CD4-positive, alpha-beta T cell treated with Interleukin-12 subunit alpha and Interleukin-12 subunit beta, for 1 hour (primary cell): ENCODE data around the gene DCLK2.

Experiments
- DNase-seq: peaks from one replicate; pipeline ENCODE4 v3.0.0-alpha.2; 2020

The DCLK2 gene

DNA sequence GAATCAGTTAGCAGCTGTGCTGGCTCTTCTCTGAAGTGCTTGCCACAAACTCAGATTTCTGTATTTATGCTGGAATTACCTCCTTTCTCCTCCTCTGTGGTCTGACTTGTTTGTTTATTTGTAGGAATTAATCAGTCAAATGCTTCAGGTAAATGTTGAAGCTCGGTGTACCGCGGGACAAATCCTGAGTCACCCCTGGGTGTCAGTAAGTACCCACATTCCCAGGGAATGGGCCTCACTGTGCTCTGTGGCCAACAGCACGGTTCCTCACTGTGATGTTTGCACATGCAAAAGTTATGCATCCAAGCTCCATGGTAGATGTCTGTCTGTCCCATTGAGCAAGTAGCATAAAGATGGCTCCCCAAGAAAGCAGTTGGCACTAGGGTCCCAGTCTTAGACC lies 169.9 kb downstream of the DCLK2 start:
- no peak for DNase-seq

DNA sequence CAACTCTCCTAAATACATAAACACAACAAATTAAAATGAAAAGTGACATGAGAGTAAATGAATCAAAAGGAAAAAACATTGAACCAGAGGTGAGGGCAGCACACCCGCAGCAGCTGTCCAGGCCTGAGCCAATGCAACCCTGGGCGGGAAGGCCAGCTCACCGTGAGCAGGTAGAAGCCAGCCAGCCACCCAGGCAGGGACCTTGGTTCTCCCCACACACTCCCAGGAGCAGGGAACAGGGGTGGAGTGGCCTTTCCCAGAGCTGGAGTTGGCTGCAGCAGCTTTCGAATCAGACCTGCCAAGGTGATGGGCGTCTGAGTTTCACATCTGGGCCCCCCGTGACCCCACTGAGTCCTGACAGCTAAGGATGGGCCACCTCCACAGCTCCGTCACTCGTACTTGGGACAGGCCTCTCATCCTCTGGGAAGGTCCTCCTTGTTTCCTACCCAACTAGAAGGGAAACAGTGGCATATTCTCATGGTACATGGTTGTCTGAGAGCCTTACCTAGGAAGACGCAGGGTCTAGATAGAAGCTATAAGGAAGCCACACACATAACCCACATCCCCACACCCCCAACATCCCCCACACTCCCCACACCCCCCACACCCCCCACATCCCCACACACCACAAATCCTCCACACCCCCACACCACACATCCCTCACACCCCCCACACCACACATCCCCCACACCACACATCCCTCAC lies 172.2 kb downstream of the DCLK2 start:
- DNase-seq: no peak

DNA sequence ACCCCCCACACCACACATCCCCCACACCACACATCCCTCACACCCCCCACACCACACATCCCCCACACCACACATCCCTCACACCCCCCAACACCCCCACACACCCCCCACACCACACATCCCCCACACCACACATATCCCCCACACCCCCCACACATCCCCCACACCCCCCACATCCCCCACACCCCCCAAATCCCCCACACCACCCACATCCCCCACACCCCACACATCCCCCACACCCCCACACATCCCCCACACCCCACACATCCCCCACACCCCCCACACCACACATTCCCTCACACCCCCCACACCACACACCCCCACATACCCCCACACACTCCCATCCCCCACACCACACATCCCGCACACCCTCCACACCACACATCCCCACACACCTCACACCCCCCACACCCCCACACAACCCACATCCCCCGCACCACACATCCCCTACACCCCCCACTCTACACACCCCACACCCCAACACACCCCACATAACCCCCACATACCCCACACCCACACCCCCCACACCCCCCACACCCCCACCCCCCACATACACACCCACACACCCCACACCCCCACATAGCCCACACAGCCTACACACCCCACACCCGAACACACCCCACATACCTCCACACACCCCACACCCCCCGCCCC lies 172.9 kb downstream of the DCLK2 start:
- no peak for DNase-seq

DNA sequence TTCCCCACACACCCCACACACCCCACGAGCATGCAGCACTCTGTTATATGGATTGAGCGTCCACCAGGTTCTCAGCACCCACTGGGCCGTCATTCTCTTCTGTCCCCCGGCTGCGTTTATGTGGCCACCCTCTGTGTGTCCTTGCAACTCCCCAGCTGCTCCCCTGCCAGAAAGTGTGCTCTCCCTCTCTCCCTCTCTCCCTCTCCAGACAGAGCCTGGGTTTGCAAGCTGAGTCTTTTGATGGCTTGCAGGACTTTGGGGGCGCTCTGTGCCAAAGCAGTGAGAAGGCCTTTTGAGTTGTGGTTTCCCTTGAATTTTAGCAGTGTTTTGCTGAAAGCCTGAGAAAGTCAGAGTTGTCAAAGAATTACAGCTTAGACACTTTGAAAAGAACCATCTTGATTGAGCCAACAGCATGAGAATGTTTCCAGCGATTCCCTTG lies 173.5 kb downstream of the DCLK2 start:
- DNase-seq: no peak

DNA sequence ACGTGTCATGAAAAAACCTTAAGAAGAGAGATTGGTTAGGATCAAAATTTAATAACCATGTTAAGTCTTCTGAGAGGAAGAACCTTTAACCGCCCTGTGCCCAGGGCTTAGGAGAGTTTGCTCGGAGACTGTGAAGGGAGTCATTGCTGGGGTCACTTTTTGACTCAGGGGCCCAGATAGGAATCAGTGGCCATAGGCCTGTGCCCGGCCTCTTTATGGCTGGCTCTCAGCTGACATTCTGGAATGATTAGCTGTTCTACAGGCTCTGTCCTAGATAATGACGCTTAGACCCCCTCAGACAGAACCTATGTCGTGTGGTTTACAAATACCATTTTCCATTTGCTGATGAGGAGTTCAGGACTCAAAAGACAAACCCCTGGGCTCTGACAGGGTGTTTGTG lies 174.1 kb downstream of the DCLK2 start:
- DNase-seq: no peak

DNA sequence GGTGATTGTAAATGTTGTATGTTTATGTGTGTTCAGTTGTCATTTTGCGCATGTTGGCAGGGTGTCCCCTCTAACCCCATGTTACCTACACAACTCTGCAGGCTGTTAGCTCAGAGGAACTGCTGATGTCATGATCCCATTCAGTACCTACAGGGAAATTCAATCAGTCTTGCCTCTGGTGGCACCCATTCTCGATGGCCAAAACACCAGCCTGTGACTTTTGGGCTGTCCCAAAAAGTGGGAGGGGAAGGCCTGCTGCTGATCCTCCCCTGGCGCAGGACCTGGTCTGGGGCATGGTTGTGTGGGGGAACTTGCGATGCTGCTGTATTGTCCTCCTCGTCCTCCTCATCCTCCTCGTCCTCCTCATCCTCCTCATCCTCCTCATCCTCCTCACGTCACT lies 174.5 kb downstream of the DCLK2 start:
- DNase-seq: no peak

DNA sequence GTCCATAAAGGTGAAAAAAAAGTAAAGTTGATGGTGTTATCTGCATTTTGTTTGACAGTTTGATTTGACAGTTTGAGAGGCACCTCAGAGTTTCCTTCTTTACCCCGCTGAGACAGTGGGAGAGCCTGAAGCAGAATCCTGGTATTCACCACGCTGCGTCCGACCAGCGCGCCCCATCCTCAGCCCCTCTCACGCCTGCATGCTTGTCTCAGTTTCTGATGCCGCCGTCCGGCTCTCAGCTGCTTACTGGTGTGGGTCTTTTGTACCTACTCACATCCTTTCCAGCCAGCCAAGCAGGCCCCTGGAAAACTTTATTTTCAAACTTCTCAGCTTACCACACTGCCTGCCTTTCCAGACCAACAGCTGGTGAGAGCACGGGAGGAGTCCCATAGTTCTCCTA lies 175.2 kb downstream of the DCLK2 start:
- no peak for DNase-seq

DNA sequence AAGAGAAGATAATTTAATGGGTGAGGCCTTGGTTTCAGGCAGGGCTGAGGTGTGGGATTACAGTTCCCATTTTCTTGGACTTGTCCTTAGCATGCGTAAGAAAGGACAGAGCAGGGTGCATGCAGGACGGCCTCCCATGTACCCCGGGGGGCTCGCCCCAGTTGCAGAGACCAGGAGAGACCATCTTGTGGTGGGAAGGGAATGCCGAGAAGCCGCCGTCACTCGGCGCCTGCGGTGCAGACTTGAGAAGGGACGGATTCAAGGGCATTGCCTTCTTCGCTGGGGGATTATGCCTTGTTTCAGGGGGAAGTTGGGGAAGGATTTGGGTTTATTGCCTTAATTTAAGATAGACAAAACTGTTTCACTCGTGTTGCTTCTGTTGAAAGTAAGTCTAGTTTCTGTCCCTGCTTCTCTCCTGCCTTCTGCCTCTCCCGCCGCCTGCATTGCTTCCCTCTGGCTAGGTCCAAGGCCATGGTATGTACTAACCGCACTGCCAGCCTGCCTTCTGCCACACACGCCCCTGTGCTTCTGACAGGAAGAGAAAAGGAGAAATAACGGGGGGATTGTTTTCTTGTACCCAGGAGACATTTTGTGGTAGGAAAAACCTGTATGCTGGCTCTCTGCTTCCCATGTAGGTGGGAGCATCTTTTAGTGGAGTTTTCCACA lies 175.9 kb downstream of the DCLK2 start:
- no peak for DNase-seq

DNA sequence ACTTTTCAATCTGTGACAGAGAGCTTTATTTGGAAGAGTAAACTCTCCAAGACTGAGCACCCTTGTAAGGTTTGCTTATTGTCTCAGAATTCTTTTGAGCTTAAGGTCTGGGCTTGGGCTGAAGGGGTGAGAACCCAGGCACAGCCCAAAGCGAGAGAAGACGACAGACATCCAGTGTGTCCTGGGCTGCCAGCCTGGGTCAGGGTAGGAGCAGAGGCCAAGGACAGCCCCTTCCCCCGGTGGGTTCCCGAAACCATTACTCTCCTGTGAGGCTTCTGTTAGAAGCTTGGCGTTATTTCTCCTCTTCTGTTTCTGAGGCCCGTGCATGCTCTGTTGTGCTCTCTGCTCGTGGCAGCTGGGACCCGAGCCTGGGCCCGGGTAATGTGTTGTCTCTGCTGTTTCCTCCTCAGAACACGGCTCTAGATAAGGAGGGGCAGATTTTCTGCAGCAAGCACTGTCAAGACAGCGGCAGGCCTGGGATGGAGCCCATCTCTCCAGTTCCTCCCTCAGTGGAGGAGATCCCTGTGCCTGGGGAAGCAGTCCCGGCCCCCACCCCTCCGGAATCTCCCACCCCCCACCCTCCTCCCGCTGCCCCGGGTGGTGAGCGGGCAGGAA lies 177.5 kb downstream of the DCLK2 start:
- no peak for DNase-seq

DNA sequence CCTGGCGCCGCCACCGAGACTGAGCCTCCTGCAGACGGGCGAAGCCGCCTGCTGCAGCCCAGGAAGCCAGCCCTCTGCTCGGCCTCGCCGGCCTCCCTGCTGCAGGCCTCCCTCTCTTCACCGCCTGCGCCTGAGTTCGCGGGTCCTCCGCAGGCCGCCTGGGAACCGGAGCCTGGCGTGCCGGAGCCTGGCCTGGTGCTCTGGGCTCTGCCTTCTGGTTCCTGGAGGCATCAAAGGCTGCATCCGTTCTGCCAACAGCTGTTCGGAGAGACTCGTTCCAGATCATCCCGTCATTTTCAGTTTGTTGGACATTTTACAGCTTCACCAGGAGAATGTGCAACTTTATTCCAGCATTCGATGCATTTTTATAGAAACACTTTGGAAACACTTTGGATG lies 178.0 kb downstream of the DCLK2 start:
- DNase-seq: no peak

DNA sequence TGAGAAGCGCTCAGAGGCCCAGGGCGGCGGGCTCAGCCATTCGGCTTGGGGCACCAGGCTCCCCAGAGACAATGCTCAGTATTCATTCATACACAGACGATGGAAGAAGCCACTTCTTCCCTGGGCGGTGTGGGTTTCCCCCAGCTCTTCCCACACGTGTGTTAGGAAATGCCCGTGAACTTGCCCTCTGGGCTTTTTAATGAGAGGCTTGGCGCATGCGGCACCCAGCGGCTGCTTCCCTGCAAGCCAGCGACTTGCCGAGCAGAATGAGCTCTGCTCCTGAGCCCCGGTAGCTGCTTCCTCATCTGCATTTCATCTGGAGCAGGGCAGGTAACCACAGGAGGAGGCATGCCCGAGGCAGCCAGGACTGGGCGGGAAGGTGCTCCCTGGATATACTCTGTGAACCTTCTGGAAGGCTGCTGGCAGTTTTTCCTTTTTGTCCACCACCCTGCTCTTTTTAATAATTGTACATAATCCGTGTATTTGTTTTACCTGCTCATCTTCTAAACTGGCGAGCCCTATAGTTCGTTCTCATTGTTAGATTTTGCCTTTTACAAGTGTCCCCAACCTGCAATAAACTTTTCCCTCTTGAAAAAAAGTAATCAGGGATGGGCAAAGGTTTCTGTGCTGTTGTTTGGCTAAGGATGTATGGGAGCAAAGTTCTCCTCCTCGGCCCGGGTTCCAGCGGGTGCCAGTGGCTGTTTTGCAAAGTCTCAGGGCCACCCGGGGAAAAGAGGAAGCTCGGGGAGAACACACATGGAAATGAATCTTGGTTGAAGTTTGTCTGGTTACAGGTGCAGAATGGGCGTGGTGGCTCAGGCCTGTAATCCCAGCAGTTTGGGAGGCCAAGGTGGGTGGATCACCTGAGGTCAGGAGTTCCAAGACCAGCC lies 178.8 kb downstream of the DCLK2 start:
- no peak for DNase-seq

DNA sequence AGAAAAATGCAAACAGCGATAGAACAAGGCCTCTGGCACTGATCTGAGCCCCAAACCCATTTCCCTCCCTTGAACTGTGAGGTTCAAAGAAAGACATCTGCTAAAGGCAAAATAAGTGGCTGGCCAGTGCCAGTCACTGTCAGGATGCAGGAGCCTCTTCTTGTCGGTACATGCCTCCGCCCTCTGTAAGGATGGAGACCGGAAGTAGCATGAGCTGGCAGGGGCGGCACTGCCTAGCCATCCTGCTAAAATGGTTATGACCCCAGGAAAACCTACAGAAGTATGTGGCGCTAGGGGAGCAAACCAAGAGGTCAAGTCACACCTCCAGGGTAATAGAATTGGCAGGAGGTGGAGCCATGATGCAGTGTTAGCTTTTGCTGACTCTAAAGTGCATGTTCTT lies 180.3 kb downstream of the DCLK2 start:
- DNase-seq: no peak

DNA sequence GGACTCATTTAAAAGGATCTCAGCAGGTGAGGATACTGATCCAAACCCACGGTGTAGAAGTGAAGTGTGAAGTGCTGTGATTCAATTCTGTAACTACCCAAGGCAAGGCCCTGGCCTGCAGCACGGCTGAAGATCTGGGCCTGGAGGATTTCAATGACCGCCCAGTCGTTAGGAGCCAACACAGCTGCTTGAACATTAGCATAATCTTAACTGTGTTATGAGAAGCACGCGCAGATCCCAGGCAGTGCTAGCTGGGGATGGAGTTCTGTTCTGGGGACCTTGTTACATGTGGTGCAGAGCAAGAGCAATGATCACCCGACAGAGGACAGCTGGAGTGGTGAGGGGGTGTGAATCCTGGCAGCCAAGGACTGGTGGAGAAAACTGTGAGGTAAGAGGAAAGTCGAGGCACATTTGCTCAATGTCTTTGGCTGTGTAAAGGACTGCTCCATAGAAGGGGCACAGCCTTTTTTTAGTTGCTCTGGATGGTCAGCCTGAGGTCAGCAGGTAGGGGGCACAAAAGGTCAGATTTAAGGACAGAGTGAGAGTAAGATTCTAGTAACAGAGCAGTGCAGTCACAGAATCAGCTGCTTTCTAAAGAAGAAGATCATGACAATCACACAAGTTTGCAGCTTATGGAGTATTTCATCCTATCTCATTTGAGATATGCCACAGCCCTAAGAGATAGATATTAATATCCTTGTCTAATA lies 181.8 kb downstream of the DCLK2 start:
- no peak for DNase-seq

DNA sequence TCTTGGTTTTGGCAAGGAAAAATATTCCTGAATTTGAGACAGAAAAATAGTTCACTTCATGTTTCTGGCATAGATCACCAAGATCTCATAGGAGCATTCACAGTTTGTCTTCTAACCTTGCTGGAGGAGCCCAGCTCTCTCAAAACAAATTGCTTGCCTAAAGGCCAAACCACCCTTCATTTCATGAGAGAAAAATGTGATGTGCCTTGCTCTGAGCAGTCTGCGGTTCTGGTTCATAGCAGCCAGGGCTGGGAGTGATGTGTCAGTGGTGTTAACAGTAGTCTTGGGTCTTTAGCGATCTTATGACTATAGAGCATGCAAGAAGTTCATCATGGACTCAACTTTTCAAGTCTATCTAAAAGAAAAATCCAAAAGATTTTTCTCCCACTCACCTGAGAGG lies 183.3 kb downstream of the DCLK2 start:
- DNase-seq: no peak

DNA sequence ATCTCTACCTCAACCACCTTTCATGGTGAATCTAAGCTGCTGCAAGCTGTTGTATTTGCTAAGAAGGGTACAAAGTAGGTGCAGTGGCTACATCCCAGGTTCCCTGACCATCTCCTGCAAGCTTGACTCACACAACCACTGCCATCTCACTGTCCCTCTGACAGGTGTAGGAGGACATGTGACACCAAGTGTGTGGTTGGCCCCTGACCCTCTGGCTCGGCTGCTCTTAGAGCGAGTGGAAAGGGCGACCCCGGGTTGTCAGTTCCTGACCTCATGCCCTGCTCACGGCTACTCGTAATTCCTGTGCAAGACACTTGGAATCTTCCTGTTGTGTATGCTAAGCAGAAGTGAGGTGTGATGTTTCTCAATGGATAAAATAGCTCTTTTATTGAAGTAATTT lies 184.4 kb downstream of the DCLK2 start:
- DNase-seq: no peak

DNA sequence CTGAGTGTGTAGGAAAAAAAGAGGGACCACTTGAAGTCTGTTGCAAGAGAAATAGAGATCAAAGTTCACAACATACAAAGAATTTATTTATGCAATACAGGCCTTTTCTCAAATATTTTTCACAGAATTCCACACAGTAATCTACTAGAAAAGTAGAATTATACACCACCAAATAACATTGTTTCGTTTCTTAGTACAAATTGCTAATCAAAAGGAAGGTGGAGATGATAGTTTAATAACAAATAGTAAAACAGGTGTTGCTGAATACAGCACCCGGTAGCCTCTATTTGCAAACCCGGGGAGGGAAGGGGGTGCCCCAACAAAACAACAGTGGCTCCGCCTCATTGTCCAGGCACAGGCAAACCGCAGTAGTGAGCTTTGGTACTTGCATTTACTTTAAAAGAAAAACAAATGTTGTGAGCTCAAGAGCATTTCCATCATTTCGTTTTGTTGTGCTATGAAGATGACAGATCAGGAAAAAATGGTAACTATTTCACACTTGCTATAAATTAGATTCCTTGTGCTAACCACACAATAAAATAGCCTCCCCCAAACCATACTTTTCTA lies 186.4 kb downstream of the DCLK2 start:
- DNase-seq: no peak

DNA sequence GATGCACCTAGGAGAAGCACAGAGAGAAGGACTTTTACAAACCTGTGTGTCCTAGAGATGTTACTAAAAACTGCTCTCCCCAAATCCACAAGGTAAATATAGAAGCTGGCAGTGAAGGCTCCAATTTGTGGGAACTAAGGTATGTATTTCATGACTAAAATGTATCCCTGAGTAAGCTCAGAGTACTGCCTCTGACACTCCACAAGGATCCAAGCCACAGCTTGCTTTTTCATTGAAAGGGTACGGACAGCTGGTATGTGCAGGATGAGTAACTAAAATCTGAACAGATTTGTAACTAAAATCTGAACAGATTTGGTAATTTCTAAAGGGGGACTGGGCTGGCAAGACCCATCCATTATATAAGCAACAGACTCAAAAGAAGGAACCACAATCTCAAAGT lies 187.6 kb downstream of the DCLK2 start:
- DNase-seq: no peak

DNA sequence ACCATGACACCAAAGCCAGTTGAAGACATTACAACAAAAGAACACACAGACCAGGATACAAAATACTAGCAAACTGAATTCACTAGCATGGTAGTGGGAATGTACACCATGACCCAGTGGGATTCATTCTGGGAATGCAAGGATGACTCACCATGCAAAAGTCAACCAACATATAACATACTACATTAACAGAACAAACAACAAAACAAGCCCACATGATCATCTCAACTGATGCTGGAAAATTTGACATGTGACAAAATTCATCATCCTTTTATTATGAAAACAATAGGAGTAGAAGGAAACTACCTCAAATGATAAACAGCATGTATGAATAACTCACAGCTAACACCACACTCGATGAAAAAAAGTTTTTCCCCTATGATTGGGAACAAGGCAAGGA lies 190.2 kb downstream of the DCLK2 start:
- no peak for DNase-seq

DNA sequence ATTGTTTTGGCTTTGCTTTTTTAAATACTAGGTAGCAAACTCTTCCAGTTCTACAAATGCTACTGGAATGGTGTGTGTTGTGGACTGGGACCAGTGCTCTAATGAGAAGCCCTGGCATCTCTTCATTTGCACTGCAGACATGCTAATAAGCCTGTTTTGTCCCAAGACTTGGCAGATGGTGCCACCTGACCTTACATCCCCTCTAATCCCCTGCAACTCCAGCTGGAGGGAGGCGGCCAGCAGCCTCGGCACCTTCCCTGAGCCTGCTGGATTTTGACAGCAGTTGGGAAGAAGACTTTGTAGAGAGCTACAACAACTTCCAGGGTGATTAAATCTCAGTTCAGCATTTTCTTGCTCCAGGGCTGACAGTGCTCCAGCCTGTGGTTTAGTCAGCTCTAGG lies 200.0 kb downstream of the DCLK2 start:
- no peak for DNase-seq

DNA sequence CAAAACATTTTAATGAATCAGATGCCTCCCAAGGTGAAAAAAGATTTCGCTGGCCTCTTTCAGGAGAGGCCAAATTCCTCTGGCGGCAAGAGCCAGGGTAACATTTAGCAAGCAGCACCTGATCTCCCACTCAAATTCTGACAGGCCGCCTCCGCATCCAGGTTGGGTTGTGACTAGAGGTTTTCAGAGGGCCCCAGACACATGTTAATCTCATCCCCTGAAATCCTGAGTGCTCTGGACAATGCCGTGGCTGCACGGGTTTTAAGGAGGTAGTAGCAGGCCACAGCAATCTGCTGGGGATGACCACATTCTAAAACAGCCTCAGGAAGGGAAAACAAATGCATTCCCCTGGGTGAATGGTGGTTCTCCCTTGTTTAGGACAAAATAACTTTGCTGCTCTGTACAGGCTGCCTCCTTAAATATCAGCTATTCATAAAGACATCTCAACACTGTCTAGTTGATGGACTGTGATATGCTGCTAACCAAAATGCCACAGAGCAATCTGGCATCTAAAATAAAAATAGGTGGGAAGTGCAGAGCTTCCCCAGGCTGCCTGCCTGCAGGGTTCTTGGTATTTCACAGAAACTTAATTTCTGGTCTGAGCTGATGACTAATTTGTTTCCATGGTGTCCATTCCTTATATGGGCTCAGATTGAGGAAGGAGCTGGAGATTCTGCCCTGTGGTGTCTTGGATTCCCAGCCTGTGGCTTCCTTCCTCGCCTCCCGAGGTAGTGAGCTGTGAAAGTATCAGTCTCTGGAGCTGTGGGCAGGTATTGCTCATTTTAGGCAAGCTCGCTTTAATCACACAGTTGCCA lies 202.0 kb downstream of the DCLK2 start:
- no peak for DNase-seq

DNA sequence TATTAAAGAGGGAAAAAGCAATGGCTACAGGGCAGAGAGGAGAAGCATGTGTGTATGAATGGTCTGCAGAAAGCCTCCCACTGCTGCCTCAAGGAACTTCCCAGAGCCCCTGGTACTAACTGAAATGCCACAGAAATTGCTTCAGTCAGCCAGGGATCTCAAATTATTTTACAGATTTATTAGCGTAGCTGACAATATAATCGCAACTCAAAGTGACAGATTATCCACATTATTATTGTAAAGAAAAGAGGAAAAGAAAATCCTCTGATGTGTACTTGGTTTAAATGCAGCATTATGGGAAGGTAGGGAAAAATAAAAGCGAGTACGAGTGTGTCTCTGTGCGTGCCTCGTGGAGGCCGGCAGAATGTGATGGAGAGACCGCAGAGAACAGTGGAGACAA lies 202.7 kb downstream of the DCLK2 start:
- no peak for DNase-seq
